ENCODE measurements around the gene RBBP5. TPM values are rescaled to one million over a fixed set of nuclear protein-coding genes. Genes with fewer than 3 reads are reported as not detected.
A peak's percentile ranks its signal among the peaks of the same experiment; 100 is the strongest.

RBBP5 gene
- polyA plus RNA-seq, 1 experiment, result 16.0 TPM

GRCh38 chr1:205124726-205125125 lies 2.9 kb upstream of the RBBP5 start:
- POLR2A ChIA-PET, result interaction anchor here (0.6 kb wide), 1 partner anchor 41 kb away, joined by 8 read pairs; the partner anchor contains the start of gene TMEM81
- Histone ChIP-seq H3K4me3 (ENCODE audit: low read depth, low read length) (no peak overlapping the region), H3K9me3 (ENCODE audit: control insufficient read depth, insufficient read depth, low read length) (no peaks in the 10 kb centered on the region; the same call in 1 of the 2 replicates), H3K27me3 (ENCODE audit: control insufficient read depth, insufficient read depth, low read length) (no peaks in the 10 kb centered on the region), H3K27ac (ENCODE audit: low read depth, low read length) (no peak overlapping the region)
- no peak for TF ChIP-seq CTCF (IDR thresholded peaks at IDR 0.05; ENCODE audit: low read depth, low read length)
- CTCF ChIA-PET, result interaction anchor here (3.0 to 4.9 kb wide), 2 partner anchors 17 to 131 kb away, joined by 36 to 39 read pairs; no protein-coding TSS in a partner anchor
- DNase-seq (ENCODE audit: low read depth, low spot score), result no peak

GRCh38 chr1:205122489-205122882 lies 708 bp upstream of the RBBP5 start:
- Histone ChIP-seq H3K27ac (ENCODE audit: low read depth, low read length) (peak overlapping the region; percentile 78), H3K4me3 (ENCODE audit: low read depth, low read length) (peak overlapping the region; percentile 100), H3K9me3 (ENCODE audit: control insufficient read depth, insufficient read depth, low read length) (no peaks in the 10 kb centered on the region; the same call in 1 of the 2 replicates), H3K27me3 (ENCODE audit: control insufficient read depth, insufficient read depth, low read length) (no peaks in the 10 kb centered on the region)
- no peak for TF ChIP-seq CTCF (IDR thresholded peaks at IDR 0.05; ENCODE audit: low read depth, low read length)
- POLR2A ChIA-PET, result interaction anchor here (1.7 kb wide), 1 partner anchor 134 kb away, joined by 11 read pairs; no protein-coding TSS in a partner anchor
- CTCF ChIA-PET, result interaction anchor here (0.6 to 4.9 kb wide), 14 partner anchors 10 to 213 kb away, joined by 3 to 39 read pairs (median 4); no protein-coding TSS in a partner anchor
- no peak for DNase-seq (ENCODE audit: low read depth, low spot score)

- no peak for TF ChIP-seq CTCF (IDR thresholded peaks at IDR 0.05; ENCODE audit: low read depth, low read length)
- ChIA-PET POLR2A (no interaction called here), CTCF (interaction anchor here (1.8 kb wide), 1 partner anchor 22 kb away, joined by 5 read pairs; no protein-coding TSS in a partner anchor)
- no peak for DNase-seq (ENCODE audit: low read depth, low spot score)
- Histone ChIP-seq H3K4me3 (ENCODE audit: low read depth, low read length) (no peak overlapping the region), H3K9me3 (ENCODE audit: control insufficient read depth, insufficient read depth, low read length) (no peaks in the 10 kb centered on the region; the same call in 1 of the 2 replicates), H3K27ac (ENCODE audit: low read depth, low read length) (no peak overlapping the region), H3K27me3 (ENCODE audit: control insufficient read depth, insufficient read depth, low read length) (no peaks in the 10 kb centered on the region)
Measured at GRCh38 chr1:205118752-205119151, 3.0 kb downstream of the RBBP5 start.

- POLR2A ChIA-PET, result no interaction called here
- Histone ChIP-seq H3K9me3 (ENCODE audit: control insufficient read depth, insufficient read depth, low read length) (no peaks in the 10 kb centered on the region), H3K27ac (ENCODE audit: low read depth, low read length) (no peak overlapping the region), H3K4me3 (ENCODE audit: low read depth, low read length) (no peak overlapping the region), H3K27me3 (ENCODE audit: control insufficient read depth, insufficient read depth, low read length) (no peaks in the 10 kb centered on the region)
- CTCF ChIA-PET, result no interaction called here
- DNase-seq (ENCODE audit: low read depth, low spot score), result no peak
- TF ChIP-seq CTCF (IDR thresholded peaks at IDR 0.05; ENCODE audit: low read depth, low read length), result no peak
Measured at GRCh38 chr1:205111354-205111753, 10.4 kb downstream of the RBBP5 start.

GRCh38 chr1:205109711-205110110 lies 12.1 kb downstream of the RBBP5 start:
- Histone ChIP-seq H3K4me3 (ENCODE audit: low read depth, low read length) (no peak overlapping the region), H3K27me3 (ENCODE audit: control insufficient read depth, insufficient read depth, low read length) (no peaks in the 10 kb centered on the region), H3K27ac (ENCODE audit: low read depth, low read length) (no peak overlapping the region), H3K9me3 (ENCODE audit: control insufficient read depth, insufficient read depth, low read length) (no peaks in the 10 kb centered on the region)
- no peak for TF ChIP-seq CTCF (IDR thresholded peaks at IDR 0.05; ENCODE audit: low read depth, low read length)
- DNase-seq (ENCODE audit: low read depth, low spot score), result no peak
- ChIA-PET POLR2A (no interaction called here), CTCF (interaction anchor here (0.7 to 2.8 kb wide), 7 partner anchors 31 to 303 kb away, joined by 3 to 10 read pairs (median 4); no protein-coding TSS in a partner anchor)
